ENCODE results near the gene RBCK1.

Gene RBCK1

GRCh38 chr20:407953-408842 is at the start of gene RBCK1:
Gene RBCK1 (plus strand): TSS chr20:408299. CDS start chr20:408758, 459 bp downstream.
- no peak for TF ChIP-seq CTCF (conservative IDR thresholded peaks at IDR 0.05; ENCODE audit: control insufficient read depth, insufficient read depth, low read depth, low read length)
- DNase-seq (ENCODE audit: low read depth), result peak; percentile 67
- peak within 1 kb of the TSS; percentile 93 for H3K4me3 ChIP-seq (ENCODE audit: control insufficient read depth, low read depth, low read length)

DNA sequence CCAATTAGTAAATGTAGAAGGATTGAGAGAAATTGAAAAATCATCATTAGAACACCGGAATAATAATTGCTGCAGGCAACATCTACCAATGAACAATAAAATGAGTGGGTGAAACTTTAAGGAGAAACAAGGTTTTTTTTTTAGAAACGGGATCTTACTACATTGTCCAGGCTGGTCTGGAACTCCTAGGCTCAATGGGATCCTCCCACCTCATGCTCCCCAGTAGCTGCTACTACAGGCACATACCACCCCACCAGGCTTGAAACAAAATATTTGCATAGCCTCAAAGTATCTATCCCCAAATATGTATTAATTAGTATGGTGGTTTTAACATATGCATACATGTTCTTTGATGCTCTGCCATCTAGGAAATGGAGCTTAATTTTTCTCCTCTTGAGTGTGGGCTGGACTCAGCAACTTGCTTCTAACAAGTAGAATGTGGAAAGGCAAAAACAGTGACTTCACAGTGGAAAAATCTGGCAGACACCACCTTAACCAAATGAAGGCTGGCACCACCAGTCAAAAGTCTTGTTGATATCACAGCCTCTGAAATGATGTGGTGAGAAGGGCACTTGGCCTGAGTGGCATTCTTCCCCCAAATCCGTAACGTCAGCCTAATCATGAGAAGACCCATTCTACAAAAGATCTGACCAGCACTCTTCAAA is 49.1 kb upstream of the RBCK1 start:
- no peak for TF ChIP-seq CTCF (conservative IDR thresholded peaks at IDR 0.05; ENCODE audit: control insufficient read depth, insufficient read depth, low read depth, low read length)
- no peak overlapping the region for H3K4me3 ChIP-seq (ENCODE audit: control insufficient read depth, low read depth, low read length)
- DNase-seq (ENCODE audit: low read depth), result no peak

GRCh38 chr20:361561-361960 is 46.5 kb upstream of the RBCK1 start:
- DNase-seq (ENCODE audit: low read depth), result no peak
- H3K4me3 ChIP-seq (ENCODE audit: control insufficient read depth, low read depth, low read length), result no peak overlapping the region
- TF ChIP-seq CTCF (conservative IDR thresholded peaks at IDR 0.05; ENCODE audit: control insufficient read depth, insufficient read depth, low read depth, low read length), result no peak

- TF ChIP-seq CTCF (conservative IDR thresholded peaks at IDR 0.05; ENCODE audit: control insufficient read depth, insufficient read depth, low read depth, low read length), result peak; percentile 34
- peak; percentile 77 for DNase-seq (ENCODE audit: low read depth)
- H3K4me3 ChIP-seq (ENCODE audit: control insufficient read depth, low read depth, low read length), result no peak overlapping the region
Observed at GRCh38 chr20:362271-363254, 45.5 kb upstream of the RBCK1 start.

DNA sequence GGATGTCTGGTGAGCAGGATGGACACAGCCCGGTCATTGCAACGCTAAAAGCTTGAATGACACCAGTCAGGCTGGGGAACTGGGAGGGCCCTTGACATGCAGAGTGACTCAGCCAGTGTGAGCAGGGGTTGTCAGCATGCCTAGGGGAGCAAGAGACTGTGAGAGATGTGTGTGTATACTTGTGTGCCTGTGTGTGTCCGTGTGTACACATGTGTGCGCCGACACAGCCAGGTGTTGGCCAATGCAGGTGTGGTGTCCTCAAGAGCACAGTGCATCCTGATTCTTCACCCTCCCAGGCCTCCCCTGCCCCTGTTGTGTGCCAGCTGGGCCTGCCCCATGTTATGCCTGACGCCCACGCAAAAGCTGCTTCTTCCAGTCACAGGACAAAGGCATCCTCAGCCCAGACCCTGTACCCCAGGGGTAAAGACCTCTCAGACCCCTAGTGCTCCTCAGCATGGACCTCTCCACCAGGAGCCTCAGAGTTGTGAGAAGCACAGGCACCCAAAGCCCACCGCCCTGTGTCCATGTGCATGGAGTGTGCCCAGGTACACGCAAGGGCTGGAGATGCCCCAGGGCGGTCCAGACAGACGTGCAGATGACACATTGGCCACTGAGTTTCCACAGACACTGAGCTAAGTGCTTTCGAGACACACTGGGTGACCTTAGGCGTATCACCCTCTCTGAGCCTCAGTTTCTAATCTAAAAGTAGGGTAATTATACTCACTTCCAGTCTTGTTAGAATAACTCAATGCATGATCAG is 44.6 kb upstream of the RBCK1 start:
- H3K4me3 ChIP-seq (ENCODE audit: control insufficient read depth, low read depth, low read length), result no peak overlapping the region
- TF ChIP-seq CTCF (conservative IDR thresholded peaks at IDR 0.05; ENCODE audit: control insufficient read depth, insufficient read depth, low read depth, low read length), result no peak
- no peak for DNase-seq (ENCODE audit: low read depth)

All from fibroblast of mammary gland (primary cell).